SK-N-SH (cell line): ENCODE results near the gene CRTAP. TPM values are rescaled to one million over a fixed set of nuclear protein-coding genes. Genes with fewer than 3 reads are reported as not detected.

Experiments used
- CTCF ChIA-PET: fragments of 300-600, 350-600 bp; formaldehyde crosslinking; extraction: SDS; loops from one replicate; lab custom pipeline; 2021; lab: Yijun Ruan, JAX
- POLR2A ChIA-PET: fragments of 350-600 bp; sonication (Branson Sonifier 250); formaldehyde crosslinking; extraction: SDS; loops from one replicate; lab custom pipeline; 2020; ENCODE audit warnings: antibody characterized with exemption, inconsistent platforms; lab: Yijun Ruan, JAX
- DNase-seq: peaks from one replicate; pipeline ENCODE4 v3.0.0; 2012
- H2AFZ ChIP-seq: fragments of 200-600 bp; sonication (generic); 2 replicates; pipeline ENCODE4 v1.8.1; 2016; ENCODE audit warnings: antibody characterized with exemption, mild to moderate bottlenecking, low read depth
- H3F3A ChIP-seq: fragments of 200-600 bp; sonication (generic); replicated peaks from 2 replicates; pipeline ENCODE3; 2016; ENCODE audit warnings: antibody characterized with exemption, mild to moderate bottlenecking; ENCODE audit not compliant: insufficient read depth
- H3K27ac ChIP-seq, 2 experiments: fragments of 200-500 bp in 1 of 2; fragments of 200-600 bp in 1 of 2; sonication (Bioruptor generic) in 1 of 2; sonication (generic), shearing (Covaris generic) in 1 of 2; 2 replicates each; pipeline versions ENCODE4 v1.5.1 to v1.6.1; 2014 to 2016; ENCODE audit warnings: low read depth in 2 of 2, inconsistent platforms in 1 of 2, low read length in 1 of 2, mild to moderate bottlenecking in 1 of 2, mixed read lengths in 1 of 2
- H3K27me3 ChIP-seq: fragments of 200-600 bp; sonication (generic), shearing (Covaris generic); 2 replicates; pipeline ENCODE4 v1.6.1; 2016; ENCODE audit warnings: mixed run types; ENCODE audit not compliant: insufficient read depth
- H3K36me3 ChIP-seq, 2 experiments: fragments of 200-500 bp in 1 of 2; fragments of 200-600 bp in 1 of 2; sonication (Bioruptor generic) in 1 of 2; sonication (generic) in 1 of 2; replicated peaks in 1 of 2; 2 replicates each; pipeline versions ENCODE3 to v1.5.1; 2014 to 2016; ENCODE audit warnings: low read length in 1 of 2, mild to moderate bottlenecking in 1 of 2; ENCODE audit not compliant: insufficient read depth in 2 of 2, control insufficient read depth in 1 of 2
- H3K4me1 ChIP-seq, 2 experiments: fragments of 200-500 bp in 1 of 2; fragments of 200-600 bp in 1 of 2; sonication (Bioruptor generic) in 1 of 2; sonication (generic), shearing (Covaris generic) in 1 of 2; 2 replicates each; pipeline versions ENCODE4 v1.5.1 to v1.6.1; 2014 to 2016; ENCODE audit warnings: low read depth in 1 of 2, low read length in 1 of 2, mixed run types in 1 of 2; ENCODE audit not compliant: insufficient read depth in 2 of 2, control insufficient read depth in 1 of 2
- H3K4me2 ChIP-seq: fragments of 200-600 bp; sonication (generic), shearing (Covaris generic); 2 replicates; pipeline ENCODE4 v1.6.1; 2017; ENCODE audit warnings: mixed run types
- H3K4me3 ChIP-seq, 2 experiments: fragments of 200-500 bp in 1 of 2; fragments of 200-600 bp in 1 of 2; sonication (Bioruptor generic) in 1 of 2; sonication (generic), shearing (Covaris generic) in 1 of 2; 2 replicates each; pipeline versions ENCODE4 v1.5.1 to v1.8.1; 2014 to 2016; ENCODE audit warnings: low read depth in 2 of 2, inconsistent platforms in 1 of 2, low read length in 1 of 2, mild to moderate bottlenecking in 1 of 2, mixed read lengths in 1 of 2, moderate library complexity in 1 of 2
- H3K79me2 ChIP-seq: fragments of 200-600 bp; sonication (generic); 2 replicates; pipeline ENCODE4 v1.8.1; 2017; ENCODE audit warnings: mild to moderate bottlenecking; ENCODE audit not compliant: insufficient read depth
- H3K9ac ChIP-seq: fragments of 200-600 bp; sonication (generic); 2 replicates; pipeline ENCODE4 v1.6.1; 2017; ENCODE audit warnings: mixed run types
- H3K9me2 ChIP-seq: fragments of 200-600 bp; sonication (generic); 2 replicates; pipeline ENCODE4 v1.6.1; 2017; ENCODE audit warnings: mixed run types
- H3K9me3 ChIP-seq: fragments of 200-600 bp; sonication (generic); 2 replicates; pipeline ENCODE4 v1.6.1; 2017; ENCODE audit warnings: mixed run types, mild to moderate bottlenecking, moderate library complexity
- H4K20me1 ChIP-seq: fragments of 200-600 bp; sonication (generic); 2 replicates; pipeline ENCODE4 v1.6.1; 2017; ENCODE audit warnings: mild to moderate bottlenecking, mixed run types; ENCODE audit not compliant: insufficient read depth
- CHD2 ChIP-seq: fragments of 150-350 bp; IDR thresholded peaks from 2 replicates; pipeline ENCODE4 v1.6.1; 2018; ENCODE audit warnings: low read length; ENCODE audit not compliant: partially characterized antibody
- ELF1 ChIP-seq: IDR thresholded peaks from 2 replicates; pipeline ENCODE4 v1.4.0; 2012
- EZH2phosphoT487 ChIP-seq: fragments of 200-600 bp; sonication (generic); IDR thresholded peaks from 2 replicates; pipeline ENCODE4 v1.6.1; 2017; ENCODE audit warnings: low read depth, mixed run types, mild to moderate bottlenecking, antibody characterized with exemption, moderate library complexity, borderline replicate concordance
- FOSL2 ChIP-seq: IDR thresholded peaks from 2 replicates; pipeline ENCODE4 v1.4.0; 2012; ENCODE audit warnings: low read depth, mild to moderate bottlenecking, moderate library complexity, borderline replicate concordance
- FOXJ3 ChIP-seq: sonication (generic); formaldehyde crosslinking; IDR thresholded peaks from 2 replicates; pipeline ENCODE4 v1.5.1; 2020; ENCODE audit warnings: mild to moderate bottlenecking, missing genetic modification reagents
- FOXM1 ChIP-seq: IDR thresholded peaks from 2 replicates; pipeline ENCODE4 v1.4.0; 2012; ENCODE audit warnings: low read depth, mild to moderate bottlenecking
- GABPA ChIP-seq: IDR thresholded peaks from 2 replicates; pipeline ENCODE4 v1.4.0; 2012; ENCODE audit warnings: low read depth, mild to moderate bottlenecking
- GATA2 ChIP-seq: sonication (generic); formaldehyde crosslinking; IDR thresholded peaks from 2 replicates; pipeline ENCODE4 v1.5.0; 2020; ENCODE audit warnings: mild to moderate bottlenecking, missing genetic modification reagents
- MEF2A ChIP-seq: IDR thresholded peaks from 2 replicates; pipeline ENCODE4 v1.4.0; 2012; ENCODE audit warnings: low read depth, borderline replicate concordance
- NFIC ChIP-seq: IDR thresholded peaks from 2 replicates; pipeline ENCODE4 v1.4.0; 2012; ENCODE audit warnings: borderline replicate concordance
- POLR2AphosphoS5 ChIP-seq: IDR thresholded peaks from 2 replicates; pipeline ENCODE4 v1.6.1; 2012; ENCODE audit warnings: low read depth, low read length
- RCOR1 ChIP-seq: fragments of 150-350 bp; IDR thresholded peaks from 2 replicates; pipeline ENCODE4 v1.6.1; 2017; ENCODE audit warnings: antibody characterized with exemption, low read length
- RXRA ChIP-seq: IDR thresholded peaks from 2 replicates; pipeline ENCODE4 v1.4.0; 2012; ENCODE audit warnings: low read depth, mild to moderate bottlenecking, borderline replicate concordance
- TAF1 ChIP-seq: IDR thresholded peaks from 2 replicates; pipeline ENCODE4 v1.6.1; 2012; ENCODE audit warnings: low read depth, mild to moderate bottlenecking, low read length, moderate library complexity, borderline replicate concordance
- TCF12 ChIP-seq: IDR thresholded peaks from 2 replicates; pipeline ENCODE4 v1.4.0; 2012
- YY1 ChIP-seq: IDR thresholded peaks from 2 replicates; pipeline ENCODE4 v1.4.0; 2012; ENCODE audit warnings: low read depth, mild to moderate bottlenecking
- WGBS: methylation state at CpG from one replicate; pipeline ENCODE4 v1.1.6; 2017; ENCODE audit warnings: low lambda C conversion rate; 5-methylcytosine and 5-hydroxymethylcytosine counted together
- polyA plus RNA-seq, 3 experiments: library from polyadenylated mRNA; depleted of rRNA; stranded (reverse); fragments of >200 nt; gene quantifications; 2 replicates each; pipeline ENCODE4 v1.2.3, GENCODE V29; 2012
- TF ChIP-seq, protein P1 (sequence below): IDR thresholded peaks from 2 replicates; pipeline ENCODE4 v1.4.0; 2012; ENCODE audit warnings: low read depth, borderline replicate concordance
- TF ChIP-seq, protein P2 (sequence below): IDR thresholded peaks from 2 replicates; pipeline ENCODE4 v1.4.0; 2012; ENCODE audit warnings: low read depth
- TF ChIP-seq, protein P3 (sequence below): fragments of 200-600 bp; sonication (generic); IDR thresholded peaks from 2 replicates; pipeline ENCODE4 v1.6.1; 2017; ENCODE audit warnings: antibody characterized with exemption, mild to moderate bottlenecking, moderate library complexity
- TF ChIP-seq, protein P4 (sequence below): IDR thresholded peaks from 2 replicates; pipeline ENCODE4 v1.4.0; 2012; ENCODE audit warnings: low read depth, borderline replicate concordance

CRTAP gene
- polyA plus RNA-seq, 1 of the 3 experiments (the other 2 are of a cell fraction) = 198 TPM

DNA sequence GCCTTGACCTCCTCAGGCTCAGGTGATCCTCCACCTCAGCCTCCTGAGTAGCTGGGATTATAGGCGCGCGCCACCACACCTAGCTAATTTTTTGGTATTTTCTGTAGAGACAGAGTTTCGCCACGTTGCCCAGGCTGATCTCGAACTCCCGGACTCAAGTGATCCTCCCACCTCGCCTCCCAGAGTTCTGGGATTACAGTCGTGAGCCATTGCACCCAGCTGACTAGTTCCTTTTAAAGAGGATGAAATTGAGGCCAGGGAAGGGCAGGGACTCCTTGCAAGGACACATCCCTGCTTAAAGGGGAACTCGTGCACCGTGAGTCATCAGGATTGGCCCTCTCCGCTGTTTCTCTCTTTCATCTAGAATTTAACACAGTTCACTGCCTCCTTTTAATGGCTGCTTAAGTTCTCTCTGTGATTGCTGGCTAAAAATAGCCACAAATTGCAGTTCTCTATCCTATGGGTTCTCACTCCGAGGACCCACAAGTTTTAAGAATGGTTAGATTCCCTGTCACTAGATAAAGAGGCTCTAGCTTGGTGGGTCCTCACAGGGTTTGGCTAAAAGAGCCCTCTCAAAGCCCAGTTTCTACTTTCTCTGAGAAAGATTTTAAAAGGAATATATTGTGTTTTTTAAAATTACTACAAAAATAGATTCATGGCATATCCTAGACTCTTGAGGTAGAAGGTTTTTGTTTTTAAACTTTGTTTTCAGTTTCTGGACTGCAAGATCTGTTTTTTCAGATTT, 1.4 kb downstream of the CRTAP start:
- POLR2A ChIA-PET = no interaction called here

DNA sequence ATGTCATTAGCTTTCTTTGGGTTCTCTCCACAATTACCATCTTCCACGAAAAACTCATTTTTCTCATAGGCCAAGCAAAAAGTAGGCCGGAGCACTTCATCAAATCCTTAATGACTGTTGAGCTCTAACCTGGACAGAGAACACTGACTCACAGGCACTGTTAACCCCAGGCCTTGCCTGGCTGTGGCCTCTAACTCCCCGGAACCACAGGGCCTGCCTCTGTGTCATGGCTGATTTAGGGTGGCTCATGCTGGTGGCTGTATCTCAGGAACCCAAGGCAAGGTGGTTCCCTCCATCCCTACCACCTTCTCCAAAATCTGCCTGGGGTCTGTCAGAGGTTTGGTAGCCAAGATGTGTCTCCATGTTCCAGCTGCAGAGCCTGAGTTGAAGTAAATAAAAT, 3.6 kb downstream of the CRTAP start:
- Histone ChIP-seq H3F3A (peaks cover 21% of the 10 kb centered on the region), H3K36me3 (peaks cover 7 to 29% of the 10 kb centered on the region in 2 experiments), H3K4me3 (no peak overlapping the region), H3K4me1 (peaks cover 7 to 14% of the 10 kb centered on the region in 2 experiments; a peak in 3 of 4 replicates), H2AFZ (no peak overlapping the region)
- no peak for DNase-seq
- WGBS = 93% methylated on average over 3 of the region's 3 CpGs
- no peak for TF ChIP-seq MEF2A
- TF ChIP-seq, protein P1, sequence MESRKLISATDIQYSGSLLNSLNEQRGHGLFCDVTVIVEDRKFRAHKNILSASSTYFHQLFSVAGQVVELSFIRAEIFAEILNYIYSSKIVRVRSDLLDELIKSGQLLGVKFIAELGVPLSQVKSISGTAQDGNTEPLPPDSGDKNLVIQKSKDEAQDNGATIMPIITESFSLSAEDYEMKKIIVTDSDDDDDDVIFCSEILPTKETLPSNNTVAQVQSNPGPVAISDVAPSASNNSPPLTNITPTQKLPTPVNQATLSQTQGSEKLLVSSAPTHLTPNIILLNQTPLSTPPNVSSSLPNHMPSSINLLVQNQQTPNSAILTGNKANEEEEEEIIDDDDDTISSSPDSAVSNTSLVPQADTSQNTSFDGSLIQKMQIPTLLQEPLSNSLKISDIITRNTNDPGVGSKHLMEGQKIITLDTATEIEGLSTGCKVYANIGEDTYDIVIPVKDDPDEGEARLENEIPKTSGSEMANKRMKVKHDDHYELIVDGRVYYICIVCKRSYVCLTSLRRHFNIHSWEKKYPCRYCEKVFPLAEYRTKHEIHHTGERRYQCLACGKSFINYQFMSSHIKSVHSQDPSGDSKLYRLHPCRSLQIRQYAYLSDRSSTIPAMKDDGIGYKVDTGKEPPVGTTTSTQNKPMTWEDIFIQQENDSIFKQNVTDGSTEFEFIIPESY = no peak
- no peak for TF ChIP-seq YY1
- TF ChIP-seq GABPA = no peak
- TF ChIP-seq FOXJ3 = no peak
- no peak for TF ChIP-seq NFIC
- no peak for TF ChIP-seq FOSL2
- TF ChIP-seq, protein P2, sequence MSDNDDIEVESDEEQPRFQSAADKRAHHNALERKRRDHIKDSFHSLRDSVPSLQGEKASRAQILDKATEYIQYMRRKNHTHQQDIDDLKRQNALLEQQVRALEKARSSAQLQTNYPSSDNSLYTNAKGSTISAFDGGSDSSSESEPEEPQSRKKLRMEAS = no peak
- TF ChIP-seq, protein P3, sequence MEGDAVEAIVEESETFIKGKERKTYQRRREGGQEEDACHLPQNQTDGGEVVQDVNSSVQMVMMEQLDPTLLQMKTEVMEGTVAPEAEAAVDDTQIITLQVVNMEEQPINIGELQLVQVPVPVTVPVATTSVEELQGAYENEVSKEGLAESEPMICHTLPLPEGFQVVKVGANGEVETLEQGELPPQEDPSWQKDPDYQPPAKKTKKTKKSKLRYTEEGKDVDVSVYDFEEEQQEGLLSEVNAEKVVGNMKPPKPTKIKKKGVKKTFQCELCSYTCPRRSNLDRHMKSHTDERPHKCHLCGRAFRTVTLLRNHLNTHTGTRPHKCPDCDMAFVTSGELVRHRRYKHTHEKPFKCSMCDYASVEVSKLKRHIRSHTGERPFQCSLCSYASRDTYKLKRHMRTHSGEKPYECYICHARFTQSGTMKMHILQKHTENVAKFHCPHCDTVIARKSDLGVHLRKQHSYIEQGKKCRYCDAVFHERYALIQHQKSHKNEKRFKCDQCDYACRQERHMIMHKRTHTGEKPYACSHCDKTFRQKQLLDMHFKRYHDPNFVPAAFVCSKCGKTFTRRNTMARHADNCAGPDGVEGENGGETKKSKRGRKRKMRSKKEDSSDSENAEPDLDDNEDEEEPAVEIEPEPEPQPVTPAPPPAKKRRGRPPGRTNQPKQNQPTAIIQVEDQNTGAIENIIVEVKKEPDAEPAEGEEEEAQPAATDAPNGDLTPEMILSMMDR = no peak
- no peak for TF ChIP-seq GATA2 (CRISPR knock-in tag)
- TF ChIP-seq POLR2AphosphoS5 = no peak
- TF ChIP-seq, protein P4, sequence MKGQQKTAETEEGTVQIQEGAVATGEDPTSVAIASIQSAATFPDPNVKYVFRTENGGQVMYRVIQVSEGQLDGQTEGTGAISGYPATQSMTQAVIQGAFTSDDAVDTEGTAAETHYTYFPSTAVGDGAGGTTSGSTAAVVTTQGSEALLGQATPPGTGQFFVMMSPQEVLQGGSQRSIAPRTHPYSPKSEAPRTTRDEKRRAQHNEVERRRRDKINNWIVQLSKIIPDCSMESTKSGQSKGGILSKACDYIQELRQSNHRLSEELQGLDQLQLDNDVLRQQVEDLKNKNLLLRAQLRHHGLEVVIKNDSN = no peak
- no peak for TF ChIP-seq RCOR1
- no peak for TF ChIP-seq CHD2
- TF ChIP-seq FOXM1 = no peak
- TF ChIP-seq TAF1 = no peak
- no peak for TF ChIP-seq TCF12
- TF ChIP-seq RXRA = no peak
- no peak for TF ChIP-seq ELF1
- TF ChIP-seq EZH2phosphoT487 = no peak
- TF ChIP-seq, all 33 proteins: peak for 0
- H3K9me2 ChIP-seq = no peaks in the 10 kb centered on the region
- H4K20me1 ChIP-seq = peaks cover 25% of the 10 kb centered on the region
- H3K9ac ChIP-seq = no peak overlapping the region
- no peaks in the 10 kb centered on the region for H3K27me3 ChIP-seq
- H3K4me2 ChIP-seq = no peak overlapping the region
- H3K79me2 ChIP-seq = peaks cover 86% of the 10 kb centered on the region
- no peak overlapping the region for H3K27ac ChIP-seq
- no peaks in the 10 kb centered on the region for H3K9me3 ChIP-seq
- CTCF ChIA-PET = interaction anchor here (0.6 to 6.0 kb wide), 3 partner anchors 14 to 256 kb away, joined by 3 to 27 read pairs (median 15); no protein-coding TSS in a partner anchor
- POLR2A ChIA-PET = no interaction called here

More for the DNA sequence above, 1.4 kb downstream of the CRTAP start:
- H3K4me2 ChIP-seq = peak overlapping the region; percentile 98
- H3K4me1 ChIP-seq = peaks cover 7 to 14% of the 10 kb centered on the region in 2 experiments; a peak in 3 of 4 replicates
- peak overlapping the region; percentile 90; the same call in 1 of the 2 replicates for H3K9ac ChIP-seq
- CTCF ChIA-PET = interaction anchor here (0.7 to 6.0 kb wide), 5 partner anchors 13 to 258 kb away, joined by 3 to 27 read pairs (median 3); no protein-coding TSS in a partner anchor
- DNase-seq = no peak
- no peaks in the 10 kb centered on the region for H3K27me3 ChIP-seq
- H3F3A ChIP-seq = peaks cover 21% of the 10 kb centered on the region
- peaks cover 71% of the 10 kb centered on the region for H3K79me2 ChIP-seq
- H3K4me3 ChIP-seq = peak overlapping the region; percentile 73 to 78; a peak in 3 of 4 replicates
- 60% methylated on average over 13 of the region's 13 CpGs for WGBS
- H4K20me1 ChIP-seq = peaks cover 25% of the 10 kb centered on the region
- peaks cover 0 to 17% of the 10 kb centered on the region in 2 experiments for H3K36me3 ChIP-seq
- peak overlapping the region in 1 of 2 experiments; percentile 89; a peak in 2 of 4 replicates for H3K27ac ChIP-seq
- peak overlapping the region; percentile 100; the same call in 1 of the 2 replicates for H2AFZ ChIP-seq
- TF ChIP-seq MEF2A = no peak
- TF ChIP-seq FOSL2 = peak; percentile 5; the same call in 1 of the 2 replicates
- no peaks in the 10 kb centered on the region for H3K9me2 ChIP-seq
- no peaks in the 10 kb centered on the region for H3K9me3 ChIP-seq
